Measurements from ENCODE around the gene EDEM3. TPM values are rescaled to one million over a fixed set of nuclear protein-coding genes. Genes with fewer than 3 reads are reported as not detected.

Gene EDEM3
- polyA plus RNA-seq, 3 donors, result 15.5 to 21.9 (median 18.0) TPM

GRCh38 chr1:184658055-184658454 lies 96.6 kb downstream of the EDEM3 start:
- Mint-ChIP-seq H3K36me3 (no peaks in the 10 kb centered on the region), H3K9me3 (no peaks in the 10 kb centered on the region), H3K4me1 (peaks cover 3% of the 10 kb centered on the region), H3K4me3 (no peak overlapping the region), H3K27ac (no peak overlapping the region), H3K27me3 (ENCODE audit: low read depth in 3 of 3) (peaks cover 0 to 2% (median 0%) of the 10 kb centered on the region in 3 donors)
- H3K9me3 ChIP-seq (replicated peaks in 1 of 2; ENCODE audit: control insufficient read depth in 1 of 2, insufficient read depth in 1 of 2, low read length in 2 of 2), result no peaks in the 10 kb centered on the region
- H3K4me1 ChIP-seq (ENCODE audit: control insufficient read depth in 1 of 2, insufficient read depth in 2 of 2, low read length in 2 of 2), result no peaks in the 10 kb centered on the region
- no peak overlapping the region for H2AFZ ChIP-seq (ENCODE audit: insufficient read depth, low read depth, low read length, poor library complexity, severe bottlenecking)
- no peak for DNase-seq
- H3K4me3 ChIP-seq (replicated peaks in 1 of 3; ENCODE audit: low read depth in 2 of 3, low read length in 3 of 3), result no peak overlapping the region
- no peak overlapping the region for H3K27ac ChIP-seq (ENCODE audit: low read depth in 1 of 2, low read length in 2 of 2)
- H3K36me3 ChIP-seq (replicated peaks in 1 of 2; ENCODE audit: control insufficient read depth in 1 of 2, insufficient read depth in 2 of 2, low read length in 2 of 2), result no peaks in the 10 kb centered on the region
- no peaks in the 10 kb centered on the region for H3K79me2 ChIP-seq (ENCODE audit: insufficient read depth, low read length)
- WGBS (ENCODE audit: insufficient coverage), result no CpG with 5 or more reads among the region's 2 CpGs
- no peaks in the 10 kb centered on the region for H3K27me3 ChIP-seq (ENCODE audit: control insufficient read depth in 2 of 2, insufficient read depth in 2 of 2, low read length in 2 of 2)
- no peak overlapping the region for H3K9ac ChIP-seq (ENCODE audit: insufficient read depth, low read length, poor library complexity, severe bottlenecking)
- no peak for TF ChIP-seq CTCF (IDR thresholded peaks at IDR 0.05)
- intact Hi-C loops (cut with micrococcal nuclease), result no loop called here
- no peak overlapping the region for H3K4me2 ChIP-seq (replicated peaks; ENCODE audit: extremely low read depth, low read length, poor library complexity, severe bottlenecking)
- H4K20me1 ChIP-seq (ENCODE audit: insufficient read depth, low read length), result no peaks in the 10 kb centered on the region

- Histone ChIP-seq H4K20me1 (ENCODE audit: insufficient read depth, low read length) (no peaks in the 10 kb centered on the region), H3K79me2 (ENCODE audit: insufficient read depth, low read length) (no peaks in the 10 kb centered on the region), H3K4me1 (ENCODE audit: control insufficient read depth in 1 of 2, insufficient read depth in 2 of 2, low read length in 2 of 2) (no peaks in the 10 kb centered on the region), H3K27ac (ENCODE audit: low read depth in 1 of 2, low read length in 2 of 2) (no peak overlapping the region), H3K4me2 (replicated peaks; ENCODE audit: extremely low read depth, low read length, poor library complexity, severe bottlenecking) (no peak overlapping the region), H3K4me3 (replicated peaks in 1 of 3; ENCODE audit: low read depth in 2 of 3, low read length in 3 of 3) (no peak overlapping the region), H2AFZ (ENCODE audit: insufficient read depth, low read depth, low read length, poor library complexity, severe bottlenecking) (no peak overlapping the region), H3K9me3 (replicated peaks in 1 of 2; ENCODE audit: control insufficient read depth in 1 of 2, insufficient read depth in 1 of 2, low read length in 2 of 2) (no peaks in the 10 kb centered on the region), H3K27me3 (ENCODE audit: control insufficient read depth in 2 of 2, insufficient read depth in 2 of 2, low read length in 2 of 2) (no peaks in the 10 kb centered on the region), H3K9ac (ENCODE audit: insufficient read depth, low read length, poor library complexity, severe bottlenecking) (no peak overlapping the region), H3K36me3 (replicated peaks in 1 of 2; ENCODE audit: control insufficient read depth in 1 of 2, insufficient read depth in 2 of 2, low read length in 2 of 2) (no peaks in the 10 kb centered on the region)
- peaks cover 0 to 2% (median 0%) of the 10 kb centered on the region in 3 donors for H3K27me3 Mint-ChIP-seq (ENCODE audit: low read depth in 3 of 3)
- H3K4me3 Mint-ChIP-seq, result no peak overlapping the region
- H3K4me1 Mint-ChIP-seq, result no peaks in the 10 kb centered on the region
- TF ChIP-seq CTCF (IDR thresholded peaks at IDR 0.05), result no peak
- H3K36me3 Mint-ChIP-seq, result no peaks in the 10 kb centered on the region
- no peak overlapping the region for H3K27ac Mint-ChIP-seq
- DNase-seq, result no peak
- intact Hi-C loops (cut with micrococcal nuclease), result no loop called here
- peaks cover 0 to 3% (median 0%) of the 10 kb centered on the region in 7 donors for H3K9me3 Mint-ChIP-seq
- WGBS (ENCODE audit: insufficient coverage), result no CpG with 5 or more reads among the region's 2 CpGs
Measured at GRCh38 chr1:184656221-184656620, 98.4 kb downstream of the EDEM3 start.
